ENCODE data around the gene CENPP. TPM values are rescaled to one million over a fixed set of nuclear protein-coding genes. Genes with fewer than 3 reads are reported as not detected.
"Not testable (repeated sequence)": the region's sequence is repeated elsewhere in the genome, so short reads cannot be mapped to it uniquely, and the experiment has no call there.

CENPP gene
- total RNA-seq, 2 experiments from 2014 or later, result 22.8 to 38.3 TPM

- CTCF ChIA-PET, result no interaction called here
- no peaks in the 10 kb centered on the region for H3K27me3 Mint-ChIP-seq
- H3K27ac Mint-ChIP-seq, result no peak overlapping the region
- DNase-seq (no peak), ATAC-seq (no peak)
- peaks cover 5% of the 10 kb centered on the region for H3K36me3 Mint-ChIP-seq
- H3K9me3 Mint-ChIP-seq (ENCODE audit: low read depth), result no peaks in the 10 kb centered on the region
- H3K4me3 Mint-ChIP-seq, result no peak overlapping the region
- no peaks in the 10 kb centered on the region for H3K4me1 Mint-ChIP-seq
Measured at GRCh38 chr9:92545002-92545510, 219.3 kb downstream of the CENPP start.

DNA sequence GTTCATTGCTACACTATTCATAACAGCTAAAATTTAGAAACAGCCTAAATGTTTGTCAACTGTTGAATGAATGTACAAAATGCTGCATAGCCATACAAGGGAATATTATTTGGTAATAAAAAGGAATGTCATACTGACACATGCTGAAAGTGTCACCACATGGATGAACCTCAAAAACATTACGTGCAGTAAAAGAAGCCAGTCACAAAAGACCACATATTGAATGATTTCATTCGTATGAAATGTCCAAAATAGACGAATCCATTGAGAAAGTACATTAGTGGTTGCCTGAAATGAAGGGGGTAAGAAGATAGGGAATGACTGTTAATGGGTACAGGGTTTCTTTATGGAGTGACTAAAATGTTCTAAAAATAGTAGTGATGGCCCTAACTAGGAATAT, 221.6 kb downstream of the CENPP start:
- Mint-ChIP-seq H3K27me3 (no peaks in the 10 kb centered on the region), H3K4me3 (no peak overlapping the region), H3K9me3 (ENCODE audit: low read depth) (no peaks in the 10 kb centered on the region), H3K27ac (no peak overlapping the region), H3K4me1 (no peaks in the 10 kb centered on the region), H3K36me3 (peaks cover 5% of the 10 kb centered on the region)
- ATAC-seq (no peak), DNase-seq (no peak)
- CTCF ChIA-PET, result no interaction called here

- Mint-ChIP-seq H3K36me3 (peaks cover 4% of the 10 kb centered on the region), H3K4me3 (no peak overlapping the region), H3K4me1 (no peaks in the 10 kb centered on the region), H3K27ac (no peak overlapping the region), H3K27me3 (no peaks in the 10 kb centered on the region), H3K9me3 (ENCODE audit: low read depth) (no peaks in the 10 kb centered on the region)
- ATAC-seq, result no peak
- CTCF ChIA-PET, result no interaction called here
- DNase-seq, result no peak
Measured at GRCh38 chr9:92550765-92551164, 225.0 kb downstream of the CENPP start.

DNA sequence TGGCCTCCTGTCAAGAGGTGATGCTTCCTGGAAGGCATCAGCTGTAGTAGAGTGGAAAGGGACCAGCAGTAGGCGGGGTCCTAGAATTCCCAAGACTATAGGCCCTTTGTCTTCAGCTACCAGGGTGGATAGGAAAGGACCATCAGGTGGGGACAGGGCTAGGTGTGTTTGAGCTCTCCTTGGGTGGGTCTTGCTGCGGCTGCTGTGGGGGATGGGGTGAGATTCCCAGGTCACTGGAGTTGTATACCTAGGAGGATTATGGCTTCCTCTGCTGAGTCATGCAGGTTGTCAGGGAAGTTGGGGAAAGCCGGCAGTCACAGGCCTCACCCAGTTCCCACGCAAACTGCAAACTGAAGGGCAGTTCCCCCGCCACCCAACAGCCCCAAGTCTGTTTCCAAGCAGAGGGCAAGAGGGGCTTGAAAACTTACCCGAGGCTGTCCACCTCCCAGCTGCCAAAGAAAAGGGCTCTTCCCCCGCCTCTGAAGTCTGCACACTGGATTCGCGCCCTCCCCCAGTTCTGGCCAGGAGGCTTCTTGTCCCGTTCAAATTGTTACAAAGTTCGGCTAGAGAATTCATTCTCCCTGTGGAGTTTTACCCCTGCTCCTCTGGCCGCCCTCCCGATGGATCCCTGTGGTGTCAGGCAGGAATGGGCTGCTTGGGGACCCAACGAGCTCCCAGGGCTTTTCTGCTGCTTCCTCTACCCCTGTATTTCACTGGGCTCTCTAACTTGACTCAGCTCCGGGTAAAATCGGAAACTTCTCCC, 233.0 kb downstream of the CENPP start:
- H3K4me1 Mint-ChIP-seq, result no peaks in the 10 kb centered on the region
- no peak for DNase-seq
- no peak overlapping the region for H3K27ac Mint-ChIP-seq
- H3K27me3 Mint-ChIP-seq, result no peaks in the 10 kb centered on the region
- CTCF ChIA-PET, result no interaction called here
- no peaks in the 10 kb centered on the region for H3K9me3 Mint-ChIP-seq (ENCODE audit: low read depth)
- peaks cover 4% of the 10 kb centered on the region for H3K36me3 Mint-ChIP-seq
- ATAC-seq, result no peak
- H3K4me3 Mint-ChIP-seq, result no peak overlapping the region

GRCh38 chr9:92561374-92562330, 235.9 kb downstream of the CENPP start:
- Mint-ChIP-seq H3K9me3 (ENCODE audit: low read depth) (peaks cover 4% of the 10 kb centered on the region), H3K4me1 (no peaks in the 10 kb centered on the region), H3K27me3 (no peaks in the 10 kb centered on the region), H3K27ac (no peak overlapping the region), H3K36me3 (peaks cover 3% of the 10 kb centered on the region), H3K4me3 (no peak overlapping the region)
- CTCF ChIA-PET, result no interaction called here
- ATAC-seq, result no peak
- DNase-seq, result no peak

- no peak overlapping the region for H3K27ac Mint-ChIP-seq
- CTCF ChIA-PET, result no interaction called here
- peaks cover 4% of the 10 kb centered on the region for H3K9me3 Mint-ChIP-seq (ENCODE audit: low read depth)
- H3K4me3 Mint-ChIP-seq, result no peak overlapping the region
- H3K36me3 Mint-ChIP-seq, result peaks cover 3% of the 10 kb centered on the region
- DNase-seq (no peak), ATAC-seq (no peak)
- no peaks in the 10 kb centered on the region for H3K4me1 Mint-ChIP-seq
- H3K27me3 Mint-ChIP-seq, result no peaks in the 10 kb centered on the region
Measured at GRCh38 chr9:92562461-92562967, 236.8 kb downstream of the CENPP start.

- no peak overlapping the region for H3K27ac Mint-ChIP-seq
- CTCF ChIA-PET, result no interaction called here
- H3K4me3 Mint-ChIP-seq, result no peak overlapping the region
- H3K9me3 Mint-ChIP-seq (ENCODE audit: low read depth), result peaks cover 4% of the 10 kb centered on the region
- ATAC-seq (no peak), DNase-seq (no peak)
- no peaks in the 10 kb centered on the region for H3K27me3 Mint-ChIP-seq
- H3K36me3 Mint-ChIP-seq, result peaks cover 3% of the 10 kb centered on the region
- no peaks in the 10 kb centered on the region for H3K4me1 Mint-ChIP-seq
Measured at GRCh38 chr9:92563116-92564100, 237.7 kb downstream of the CENPP start.

GRCh38 chr9:92564504-92564903, 238.8 kb downstream of the CENPP start:
- H3K36me3 Mint-ChIP-seq, result peaks cover 3% of the 10 kb centered on the region
- H3K27me3 Mint-ChIP-seq, result no peaks in the 10 kb centered on the region
- CTCF ChIA-PET, result no interaction called here
- no peak overlapping the region for H3K4me3 Mint-ChIP-seq
- DNase-seq, result no peak
- H3K9me3 Mint-ChIP-seq (ENCODE audit: low read depth), result peaks cover 4% of the 10 kb centered on the region
- H3K27ac Mint-ChIP-seq, result no peak overlapping the region
- no peaks in the 10 kb centered on the region for H3K4me1 Mint-ChIP-seq
- ATAC-seq, result no peak

DNA sequence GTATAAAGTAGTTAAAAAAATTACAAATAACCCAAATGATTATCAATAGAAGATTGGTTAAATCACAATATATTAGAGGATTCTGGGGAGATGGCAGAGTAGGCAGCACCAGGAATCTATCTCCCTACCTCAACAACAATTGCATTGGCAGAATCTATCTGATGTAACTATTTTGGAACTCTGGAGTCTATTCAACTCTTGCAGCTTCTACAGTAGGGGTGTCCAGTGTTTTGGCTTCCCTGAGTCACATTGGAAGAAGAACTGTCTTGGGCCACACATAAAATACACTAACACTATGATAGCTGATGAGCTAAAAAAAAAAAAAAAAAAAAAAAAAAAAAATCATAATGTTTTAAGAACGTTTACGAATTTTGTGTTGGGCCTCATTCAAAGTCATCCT, 239.2 kb downstream of the CENPP start:
- Mint-ChIP-seq H3K9me3 (ENCODE audit: low read depth) (peaks cover 4% of the 10 kb centered on the region), H3K27me3 (no peaks in the 10 kb centered on the region), H3K4me3 (no peak overlapping the region), H3K36me3 (peaks cover 3% of the 10 kb centered on the region), H3K4me1 (no peaks in the 10 kb centered on the region), H3K27ac (no peak overlapping the region)
- no peak for ATAC-seq
- no peak for DNase-seq
- CTCF ChIA-PET, result no interaction called here

GRCh38 chr9:92571871-92572270, 246.1 kb downstream of the CENPP start:
- DNase-seq; H3K27ac Mint-ChIP-seq; H3K36me3 Mint-ChIP-seq; H3K27me3 Mint-ChIP-seq; CTCF ChIA-PET; H3K4me1 Mint-ChIP-seq; H3K4me3 Mint-ChIP-seq; H3K9me3 Mint-ChIP-seq (ENCODE audit: low read depth); ATAC-seq: not testable (repeated sequence)

GRCh38 chr9:92573612-92574011, 247.9 kb downstream of the CENPP start:
- H3K4me3 Mint-ChIP-seq; DNase-seq; CTCF ChIA-PET; H3K9me3 Mint-ChIP-seq (ENCODE audit: low read depth); H3K4me1 Mint-ChIP-seq; ATAC-seq; H3K27ac Mint-ChIP-seq; H3K27me3 Mint-ChIP-seq; H3K36me3 Mint-ChIP-seq: not testable (repeated sequence)

- H3K36me3 Mint-ChIP-seq, result no peaks in the 10 kb centered on the region
- H3K27ac Mint-ChIP-seq, result no peak overlapping the region
- DNase-seq (no peak), ATAC-seq (no peak)
- H3K27me3 Mint-ChIP-seq, result no peaks in the 10 kb centered on the region
- CTCF ChIA-PET, result no interaction called here
- H3K4me1 Mint-ChIP-seq, result peaks cover 2% of the 10 kb centered on the region
- H3K9me3 Mint-ChIP-seq (ENCODE audit: low read depth), result no peaks in the 10 kb centered on the region
- no peak overlapping the region for H3K4me3 Mint-ChIP-seq
Measured at GRCh38 chr9:92576175-92576574, 250.4 kb downstream of the CENPP start.

GRCh38 chr9:92589923-92590322, 264.2 kb downstream of the CENPP start:
- CTCF ChIA-PET, result no interaction called here
- Mint-ChIP-seq H3K27me3 (no peaks in the 10 kb centered on the region), H3K27ac (no peak overlapping the region), H3K36me3 (peaks cover 4% of the 10 kb centered on the region), H3K9me3 (ENCODE audit: low read depth) (no peaks in the 10 kb centered on the region), H3K4me3 (no peak overlapping the region), H3K4me1 (no peaks in the 10 kb centered on the region)
- DNase-seq (no peak), ATAC-seq (no peak)
